HepG2 (cell line): Measurements from ENCODE around the gene DPP8. TPM values are rescaled to one million over a fixed set of nuclear protein-coding genes. Genes with fewer than 3 reads are reported as not detected.

Experiments
- ATAC-seq: fragments of 200-7000 bp; cut with Tn5 transposase; 3 replicates; pipeline ENCODE4 v1.9.1; 2020; ENCODE audit warnings: mild to moderate bottlenecking, moderate library complexity
- BruUV-seq: library from RNA; stranded (reverse); fragments of 400-500 nt; replicated peaks from 2 replicates; lab custom pipeline; 2021; lab: Mats Ljungman, UMichigan
- CTCF ChIA-PET: fragments of 300-600 bp; formaldehyde crosslinking; extraction: SDS; loops from one replicate; lab custom pipeline; 2021; ENCODE audit warnings: low total read pairs, inconsistent platforms, low intra/inter-chr PET ratio; lab: Yijun Ruan, JAX
- POLR2A ChIA-PET: fragments of 350-600 bp; sonication (Branson Sonifier 250); formaldehyde crosslinking; loops from one replicate; lab custom pipeline; 2020; ENCODE audit warnings: antibody characterized with exemption, inconsistent platforms; lab: Yijun Ruan, JAX
- DNase-seq: peaks from one replicate; pipeline ENCODE4 v3.0.0-alpha.2; 2015; ENCODE audit warnings: low spot score
- FAIRE-seq: peaks from 3 replicates; lab custom pipeline; 2011; peaks lifted over from hg19 to GRCh38; lab: Jason Lieb, UNC
- H2AFZ ChIP-seq: one replicate; pipeline ENCODE4 v1.6.1; 2011; ENCODE audit warnings: low read length, inconsistent platforms
- H3K27ac ChIP-seq: fragments of 300-600 bp; 3 replicates; pipeline ENCODE4 v1.8.0; 2011; ENCODE audit warnings: mixed run types, mild to moderate bottlenecking, mixed read lengths, low read length, inconsistent platforms; ENCODE audit not compliant: insufficient read depth; ENCODE audit errors: extremely low read length
- H3K27me3 ChIP-seq, 2 experiments: fragments of 200-600 bp in 1 of 2; 2 replicates in 1 of 2; 3 replicates in 1 of 2; pipeline versions ENCODE4 v1.6.0 to v1.8.0; 2011; ENCODE audit warnings: low read length in 2 of 2, mild to moderate bottlenecking in 2 of 2, moderate library complexity in 2 of 2, inconsistent platforms in 1 of 2; ENCODE audit not compliant: insufficient read depth in 2 of 2, control insufficient read depth in 1 of 2
- H3K36me3 ChIP-seq, 2 experiments: fragments of 200-600 bp in 1 of 2; replicated peaks in 1 of 2; 2 replicates in 1 of 2; 3 replicates in 1 of 2; pipeline versions ENCODE4 v1.5.1 to v1.8.0; 2011; ENCODE audit warnings: low read length in 2 of 2, inconsistent platforms in 1 of 2; ENCODE audit not compliant: insufficient read depth in 2 of 2, control insufficient read depth in 1 of 2
- H3K4me1 ChIP-seq: 2 replicates; pipeline ENCODE4 v1.5.1; 2012; ENCODE audit warnings: low read length, inconsistent platforms; ENCODE audit not compliant: insufficient read depth
- H3K4me2 ChIP-seq: 2 replicates; pipeline ENCODE4 v1.6.0; 2011; ENCODE audit warnings: low read depth, low read length, inconsistent platforms
- H3K4me3 ChIP-seq, 3 experiments: fragments of 200-600 bp in 1 of 3; sonication (generic), shearing (Covaris generic) in 1 of 3; replicated peaks in 1 of 3; 2 replicates each; pipeline ENCODE4 v1.5.1; 2011 to 2016; ENCODE audit warnings: low read length in 3 of 3, inconsistent platforms in 2 of 3, low read depth in 2 of 3, mild to moderate bottlenecking in 2 of 3, control low read depth in 1 of 3, mixed read lengths in 1 of 3; ENCODE audit not compliant: insufficient read depth in 1 of 3
- H3K79me2 ChIP-seq: one replicate; pipeline ENCODE4 v1.6.1; 2011; ENCODE audit warnings: low read length, inconsistent platforms; ENCODE audit not compliant: insufficient read depth
- H3K9ac ChIP-seq: 2 replicates; pipeline ENCODE4 v1.6.0; 2011; ENCODE audit warnings: mild to moderate bottlenecking, low read depth, low read length, inconsistent platforms; ENCODE audit not compliant: insufficient read depth
- H3K9me3 ChIP-seq: 2 replicates; pipeline ENCODE4 v1.5.1; 2012; ENCODE audit warnings: mild to moderate bottlenecking, low read length
- H4K20me1 ChIP-seq: 2 replicates; pipeline ENCODE4 v1.6.0; 2011; ENCODE audit warnings: inconsistent platforms, mild to moderate bottlenecking, low read length, moderate library complexity; ENCODE audit not compliant: insufficient read depth
- DNMT3B ChIP-seq: conservative IDR thresholded peaks from 2 replicates; pipeline ENCODE4 v1.6.1; 2016; ENCODE audit warnings: missing biosample characterization, control low read depth
- MYC ChIP-seq: sonication (generic); formaldehyde crosslinking; IDR thresholded peaks from 2 replicates; pipeline ENCODE4 v1.9.0; 2021; ENCODE audit warnings: missing genetic modification reagents, borderline replicate concordance
- NR1H2 ChIP-seq: sonication (generic); formaldehyde crosslinking; IDR thresholded peaks from 2 replicates; pipeline ENCODE4 v1.8.1; 2022; ENCODE audit warnings: low read depth, missing genetic modification reagents, borderline replicate concordance
- SNAI1 ChIP-seq: sonication (generic); formaldehyde crosslinking; IDR thresholded peaks from 2 replicates; pipeline ENCODE4 v1.5.0; 2020; ENCODE audit warnings: mild to moderate bottlenecking, missing genetic modification reagents, borderline replicate concordance
- SP2 ChIP-seq: sonication (generic); formaldehyde crosslinking; IDR thresholded peaks from 2 replicates; pipeline ENCODE4 v1.5.1; 2020; ENCODE audit warnings: mild to moderate bottlenecking, missing genetic modification reagents
- ZNF709 ChIP-seq: sonication (generic); formaldehyde crosslinking; IDR thresholded peaks from 2 replicates; pipeline ENCODE4 v1.5.0; 2020; ENCODE audit warnings: mild to moderate bottlenecking, missing genetic modification reagents
- ZSCAN20 ChIP-seq: sonication (generic); formaldehyde crosslinking; IDR thresholded peaks from 2 replicates; pipeline ENCODE4 v1.4.0; 2020; ENCODE audit warnings: missing genetic modification reagents, mild to moderate bottlenecking, borderline replicate concordance
- WGBS: methylation state at CpG from one replicate; pipeline ENCODE4 v1.1.6; 2017; ENCODE audit warnings: low lambda C conversion rate; 5-methylcytosine and 5-hydroxymethylcytosine counted together
- in situ Hi-C: cut with HindIII; loops from 2 replicates; pipeline ENCODE4 v1.10.0; 2017; ENCODE audit warnings: low pct_unique_long_range_greater_than_20kb; ENCODE audit not compliant: extremely low pct_ligation_motif_present
- intact Hi-C: fragments of 100-400 bp; cut with micrococcal nuclease; formaldehyde crosslinking; loops from one replicate; pipeline ENCODE4 v1.10.0; 2022; ENCODE audit not compliant: unreplicated experiment
- polyA plus RNA-seq, 8 experiments: library from polyadenylated mRNA; depleted of rRNA in 3 of 8; stranded (reverse) in 7 of 8; unstranded in 1 of 8; fragments of >200 nt; fragmentation: Illumina TruSeq in 4 of 8; extraction: Trizol in 4 of 8; gene quantifications; 2 replicates each; pipeline versions ENCODE4 v1.2.1 to v1.2.3, GENCODE V29; 2011 to 2016; ENCODE audit warnings: low read depth in 4 of 8, missing spikeins in 1 of 8, mixed read lengths in 1 of 8; ENCODE audit not compliant: insufficient read depth in 1 of 8
- total RNA-seq, 5 experiments: library from RNA; depleted of rRNA; stranded (reverse); fragments of >200 nt; fragmentation: Illumina TruSeq; extraction: Trizol; gene quantifications; 2 replicates each; pipeline ENCODE4 v1.2.3, GENCODE V29; 2016; ENCODE audit warnings: low read depth in 1 of 5
- TF ChIP-seq, protein P1 (sequence below): sonication (generic); formaldehyde crosslinking; IDR thresholded peaks from 2 replicates; pipeline ENCODE4 v1.8.1; 2022; ENCODE audit warnings: mild to moderate bottlenecking, missing genetic modification reagents
- TF ChIP-seq, protein P2 (sequence below): sonication (generic); formaldehyde crosslinking; IDR thresholded peaks from 2 replicates; pipeline ENCODE4 v1.5.0; 2020; ENCODE audit warnings: missing genetic modification reagents, mild to moderate bottlenecking, borderline replicate concordance
- TF ChIP-seq, protein P3 (sequence below): sonication (generic); formaldehyde crosslinking; IDR thresholded peaks from 2 replicates; pipeline ENCODE4 v1.5.1; 2020; ENCODE audit warnings: mild to moderate bottlenecking, missing genetic modification reagents, moderate library complexity
- TF ChIP-seq, protein P4 (sequence below), 2 experiments: IDR thresholded peaks; 2 replicates each; pipeline ENCODE4 v1.6.1; 2011 to 2012; ENCODE audit warnings: low read length in 2 of 2, borderline replicate concordance in 1 of 2, low read depth in 1 of 2, mild to moderate bottlenecking in 1 of 2, moderate library complexity in 1 of 2
- TF ChIP-seq, protein P5 (sequence below): sonication (generic); IDR thresholded peaks from 2 replicates; pipeline ENCODE4 v1.6.1; 2016; ENCODE audit warnings: low read depth, borderline replicate concordance

DPP8 gene
- total and polyA plus RNA-seq, 2 of the 13 experiments (the other 11 are each of a cell fraction or from before 2014, with no cell fraction given) = 18.0 to 26.3 TPM

DNA sequence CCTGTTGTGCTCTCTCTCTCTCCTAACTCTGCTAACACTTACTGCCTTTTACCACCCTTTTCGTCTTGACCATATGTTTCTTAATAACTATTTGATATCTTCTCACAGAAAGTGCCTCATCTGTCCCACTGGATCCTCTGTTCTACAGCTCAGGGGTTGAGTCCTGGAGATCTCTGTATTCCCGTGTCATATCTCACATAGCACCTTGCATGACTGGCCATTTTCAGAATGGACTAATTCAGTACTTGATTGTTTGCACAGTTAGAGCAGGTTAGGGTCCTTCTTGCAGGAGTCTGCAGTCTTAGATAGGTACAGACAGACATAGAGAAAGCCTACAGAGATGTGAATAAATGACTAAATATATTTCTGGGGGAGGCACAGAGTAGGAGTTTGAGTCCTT lies 33.7 kb upstream of the DPP8 start (continued):
- TF ChIP-seq, protein P1, sequence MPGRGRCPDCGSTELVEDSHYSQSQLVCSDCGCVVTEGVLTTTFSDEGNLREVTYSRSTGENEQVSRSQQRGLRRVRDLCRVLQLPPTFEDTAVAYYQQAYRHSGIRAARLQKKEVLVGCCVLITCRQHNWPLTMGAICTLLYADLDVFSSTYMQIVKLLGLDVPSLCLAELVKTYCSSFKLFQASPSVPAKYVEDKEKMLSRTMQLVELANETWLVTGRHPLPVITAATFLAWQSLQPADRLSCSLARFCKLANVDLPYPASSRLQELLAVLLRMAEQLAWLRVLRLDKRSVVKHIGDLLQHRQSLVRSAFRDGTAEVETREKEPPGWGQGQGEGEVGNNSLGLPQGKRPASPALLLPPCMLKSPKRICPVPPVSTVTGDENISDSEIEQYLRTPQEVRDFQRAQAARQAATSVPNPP (CRISPR knock-in tag) = no peak
- no peak for TF ChIP-seq SP2 (CRISPR knock-in tag)
- no peak for TF ChIP-seq ZNF709 (CRISPR knock-in tag)
- no peak for TF ChIP-seq NR1H2 (CRISPR knock-in tag)

DNA sequence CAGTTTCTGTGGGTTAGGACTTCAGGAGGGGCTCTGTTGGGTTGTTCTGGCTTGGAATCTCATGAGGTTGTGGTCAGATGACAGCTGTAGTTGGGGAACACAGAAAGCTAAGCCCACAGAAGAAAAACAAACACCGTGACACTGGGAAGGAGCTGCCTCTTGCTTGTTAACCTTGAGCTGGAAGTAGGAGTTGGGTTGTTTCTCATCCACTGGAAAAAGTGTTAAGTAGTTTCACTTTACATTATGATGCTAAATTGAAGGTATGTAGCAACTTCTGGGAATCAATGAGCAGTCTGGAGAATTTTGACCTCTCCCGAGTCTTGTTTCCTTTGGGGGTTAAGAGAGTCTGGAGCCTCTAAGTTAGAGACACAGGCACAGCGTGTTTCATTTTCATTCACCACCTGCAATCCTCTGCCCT lies 33.2 kb upstream of the DPP8 start:
- CTCF ChIA-PET = no interaction called here
- Histone ChIP-seq H3K27me3 (no peaks in the 10 kb centered on the region), H3K27ac (no peak overlapping the region), H3K4me3 (no peak overlapping the region), H3K36me3 (peaks cover 10 to 23% of the 10 kb centered on the region in 2 experiments; a peak in 4 of 5 replicates), H3K9me3 (no peaks in the 10 kb centered on the region), H3K79me2 (peaks cover 71% of the 10 kb centered on the region), H3K4me2 (no peak overlapping the region), H2AFZ (no peak overlapping the region), H3K9ac (no peak overlapping the region), H3K4me1 (peaks cover 35% of the 10 kb centered on the region), H4K20me1 (peaks cover 9% of the 10 kb centered on the region)
- 80% methylated on average over 3 of the region's 3 CpGs for WGBS
- peak; percentile 49 for FAIRE-seq
- no peak for DNase-seq
- no peak for ATAC-seq
- intact Hi-C loops = no loop called here
- in situ Hi-C loops = no loop called here
- BruUV-seq = no TSS peak
- POLR2A ChIA-PET = no interaction called here
- TF ChIP-seq, protein P2, sequence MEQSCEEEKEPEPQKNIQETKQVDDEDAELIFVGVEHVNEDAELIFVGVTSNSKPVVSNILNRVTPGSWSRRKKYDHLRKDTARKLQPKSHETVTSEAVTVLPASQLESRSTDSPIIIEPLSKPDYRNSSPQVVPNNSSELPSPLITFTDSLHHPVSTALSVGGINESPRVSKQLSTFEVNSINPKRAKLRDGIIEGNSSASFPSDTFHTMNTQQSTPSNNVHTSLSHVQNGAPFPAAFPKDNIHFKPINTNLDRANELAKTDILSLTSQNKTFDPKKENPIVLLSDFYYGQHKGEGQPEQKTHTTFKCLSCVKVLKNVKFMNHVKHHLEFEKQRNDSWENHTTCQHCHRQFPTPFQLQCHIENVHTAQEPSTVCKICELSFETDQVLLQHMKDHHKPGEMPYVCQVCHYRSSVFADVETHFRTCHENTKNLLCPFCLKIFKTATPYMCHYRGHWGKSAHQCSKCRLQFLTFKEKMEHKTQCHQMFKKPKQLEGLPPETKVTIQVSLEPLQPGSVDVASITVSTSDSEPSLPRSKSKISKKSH = no peak
- TF ChIP-seq MYC (CRISPR knock-in tag) = no peak
- TF ChIP-seq DNMT3B (CRISPR knock-in tag) = no peak
- TF ChIP-seq, protein P3, sequence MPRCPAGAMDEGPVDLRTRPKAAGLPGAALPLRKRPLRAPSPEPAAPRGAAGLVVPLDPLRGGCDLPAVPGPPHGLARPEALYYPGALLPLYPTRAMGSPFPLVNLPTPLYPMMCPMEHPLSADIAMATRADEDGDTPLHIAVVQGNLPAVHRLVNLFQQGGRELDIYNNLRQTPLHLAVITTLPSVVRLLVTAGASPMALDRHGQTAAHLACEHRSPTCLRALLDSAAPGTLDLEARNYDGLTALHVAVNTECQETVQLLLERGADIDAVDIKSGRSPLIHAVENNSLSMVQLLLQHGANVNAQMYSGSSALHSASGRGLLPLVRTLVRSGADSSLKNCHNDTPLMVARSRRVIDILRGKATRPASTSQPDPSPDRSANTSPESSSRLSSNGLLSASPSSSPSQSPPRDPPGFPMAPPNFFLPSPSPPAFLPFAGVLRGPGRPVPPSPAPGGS (CRISPR knock-in tag) = no peak
- no peak for TF ChIP-seq SNAI1 (CRISPR knock-in tag)
- TF ChIP-seq ZSCAN20 (CRISPR knock-in tag) = no peak
- TF ChIP-seq, protein P4, sequence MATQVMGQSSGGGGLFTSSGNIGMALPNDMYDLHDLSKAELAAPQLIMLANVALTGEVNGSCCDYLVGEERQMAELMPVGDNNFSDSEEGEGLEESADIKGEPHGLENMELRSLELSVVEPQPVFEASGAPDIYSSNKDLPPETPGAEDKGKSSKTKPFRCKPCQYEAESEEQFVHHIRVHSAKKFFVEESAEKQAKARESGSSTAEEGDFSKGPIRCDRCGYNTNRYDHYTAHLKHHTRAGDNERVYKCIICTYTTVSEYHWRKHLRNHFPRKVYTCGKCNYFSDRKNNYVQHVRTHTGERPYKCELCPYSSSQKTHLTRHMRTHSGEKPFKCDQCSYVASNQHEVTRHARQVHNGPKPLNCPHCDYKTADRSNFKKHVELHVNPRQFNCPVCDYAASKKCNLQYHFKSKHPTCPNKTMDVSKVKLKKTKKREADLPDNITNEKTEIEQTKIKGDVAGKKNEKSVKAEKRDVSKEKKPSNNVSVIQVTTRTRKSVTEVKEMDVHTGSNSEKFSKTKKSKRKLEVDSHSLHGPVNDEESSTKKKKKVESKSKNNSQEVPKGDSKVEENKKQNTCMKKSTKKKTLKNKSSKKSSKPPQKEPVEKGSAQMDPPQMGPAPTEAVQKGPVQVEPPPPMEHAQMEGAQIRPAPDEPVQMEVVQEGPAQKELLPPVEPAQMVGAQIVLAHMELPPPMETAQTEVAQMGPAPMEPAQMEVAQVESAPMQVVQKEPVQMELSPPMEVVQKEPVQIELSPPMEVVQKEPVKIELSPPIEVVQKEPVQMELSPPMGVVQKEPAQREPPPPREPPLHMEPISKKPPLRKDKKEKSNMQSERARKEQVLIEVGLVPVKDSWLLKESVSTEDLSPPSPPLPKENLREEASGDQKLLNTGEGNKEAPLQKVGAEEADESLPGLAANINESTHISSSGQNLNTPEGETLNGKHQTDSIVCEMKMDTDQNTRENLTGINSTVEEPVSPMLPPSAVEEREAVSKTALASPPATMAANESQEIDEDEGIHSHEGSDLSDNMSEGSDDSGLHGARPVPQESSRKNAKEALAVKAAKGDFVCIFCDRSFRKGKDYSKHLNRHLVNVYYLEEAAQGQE (IDR thresholded peaks at IDR 0.05; ENCODE audit: borderline replicate concordance in 1 of 2, low read depth in 1 of 2, low read length in 2 of 2) = no peak
- TF ChIP-seq, protein P5, sequence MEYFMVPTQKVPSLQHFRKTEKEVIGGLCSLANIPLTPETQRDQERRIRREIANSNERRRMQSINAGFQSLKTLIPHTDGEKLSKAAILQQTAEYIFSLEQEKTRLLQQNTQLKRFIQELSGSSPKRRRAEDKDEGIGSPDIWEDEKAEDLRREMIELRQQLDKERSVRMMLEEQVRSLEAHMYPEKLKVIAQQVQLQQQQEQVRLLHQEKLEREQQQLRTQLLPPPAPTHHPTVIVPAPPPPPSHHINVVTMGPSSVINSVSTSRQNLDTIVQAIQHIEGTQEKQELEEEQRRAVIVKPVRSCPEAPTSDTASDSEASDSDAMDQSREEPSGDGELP = no peak
